ENCODE results near the gene EXOC3. TPM values are rescaled to one million over a fixed set of nuclear protein-coding genes. Genes with fewer than 3 reads are reported as not detected.

The EXOC3 gene
- polyA plus RNA-seq, 1 experiment: 27.3 TPM

DNA sequence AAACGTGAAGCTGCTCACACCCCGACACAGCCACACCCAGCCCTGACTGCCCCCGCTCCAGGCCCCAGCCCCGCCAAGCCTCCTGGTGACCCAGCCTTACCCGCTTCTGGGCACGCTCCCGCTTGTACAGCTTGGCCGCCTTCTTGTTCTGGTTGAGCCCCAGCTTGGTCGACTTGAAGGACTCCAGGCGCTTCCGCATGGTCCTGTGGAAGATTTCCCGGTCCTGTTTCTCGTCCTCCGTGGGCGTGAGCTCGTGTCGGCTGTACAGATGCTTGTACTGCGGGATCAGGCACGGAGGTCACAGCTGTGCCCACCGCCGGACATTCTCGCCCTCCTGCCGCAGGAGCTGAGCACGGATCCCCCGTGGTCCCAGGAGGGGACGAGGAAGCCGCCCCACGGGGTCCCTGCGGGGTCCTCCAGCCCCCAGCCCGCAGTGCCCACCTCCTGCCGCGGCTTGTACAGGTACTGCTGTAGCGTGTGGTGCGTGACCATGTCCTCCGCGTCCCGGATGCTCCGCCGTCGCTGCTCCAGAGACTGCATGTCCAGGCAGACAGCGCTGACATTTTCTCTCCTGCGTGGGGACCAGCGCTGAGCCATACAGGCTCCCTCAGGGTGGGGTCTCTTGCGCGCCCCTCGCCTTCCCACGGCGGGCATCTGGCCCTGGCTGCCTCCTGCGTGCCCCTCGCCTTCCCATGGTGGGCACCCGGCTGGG lies 33.3 kb downstream of the EXOC3 start:
- Histone ChIP-seq H3K27ac (ENCODE audit: low read depth, low read length) (no peak overlapping the region), H3K9me3 (ENCODE audit: control insufficient read depth, insufficient read depth, low read length) (no peaks in the 10 kb centered on the region; the same call in 1 of the 2 replicates), H3K4me3 (ENCODE audit: low read depth, low read length) (no peak overlapping the region), H3K27me3 (ENCODE audit: control insufficient read depth, insufficient read depth, low read length) (peaks cover 3% of the 10 kb centered on the region)
- ChIA-PET POLR2A (no interaction called here), CTCF (interaction anchor here (0.6 kb wide), 1 partner anchor 516 kb away, joined by 3 read pairs; no protein-coding TSS in a partner anchor)
- TF ChIP-seq, protein P1, sequence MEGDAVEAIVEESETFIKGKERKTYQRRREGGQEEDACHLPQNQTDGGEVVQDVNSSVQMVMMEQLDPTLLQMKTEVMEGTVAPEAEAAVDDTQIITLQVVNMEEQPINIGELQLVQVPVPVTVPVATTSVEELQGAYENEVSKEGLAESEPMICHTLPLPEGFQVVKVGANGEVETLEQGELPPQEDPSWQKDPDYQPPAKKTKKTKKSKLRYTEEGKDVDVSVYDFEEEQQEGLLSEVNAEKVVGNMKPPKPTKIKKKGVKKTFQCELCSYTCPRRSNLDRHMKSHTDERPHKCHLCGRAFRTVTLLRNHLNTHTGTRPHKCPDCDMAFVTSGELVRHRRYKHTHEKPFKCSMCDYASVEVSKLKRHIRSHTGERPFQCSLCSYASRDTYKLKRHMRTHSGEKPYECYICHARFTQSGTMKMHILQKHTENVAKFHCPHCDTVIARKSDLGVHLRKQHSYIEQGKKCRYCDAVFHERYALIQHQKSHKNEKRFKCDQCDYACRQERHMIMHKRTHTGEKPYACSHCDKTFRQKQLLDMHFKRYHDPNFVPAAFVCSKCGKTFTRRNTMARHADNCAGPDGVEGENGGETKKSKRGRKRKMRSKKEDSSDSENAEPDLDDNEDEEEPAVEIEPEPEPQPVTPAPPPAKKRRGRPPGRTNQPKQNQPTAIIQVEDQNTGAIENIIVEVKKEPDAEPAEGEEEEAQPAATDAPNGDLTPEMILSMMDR (IDR thresholded peaks at IDR 0.05; ENCODE audit: low read depth, low read length): no peak
- no peak for DNase-seq (ENCODE audit: low read depth, low spot score)

DNA sequence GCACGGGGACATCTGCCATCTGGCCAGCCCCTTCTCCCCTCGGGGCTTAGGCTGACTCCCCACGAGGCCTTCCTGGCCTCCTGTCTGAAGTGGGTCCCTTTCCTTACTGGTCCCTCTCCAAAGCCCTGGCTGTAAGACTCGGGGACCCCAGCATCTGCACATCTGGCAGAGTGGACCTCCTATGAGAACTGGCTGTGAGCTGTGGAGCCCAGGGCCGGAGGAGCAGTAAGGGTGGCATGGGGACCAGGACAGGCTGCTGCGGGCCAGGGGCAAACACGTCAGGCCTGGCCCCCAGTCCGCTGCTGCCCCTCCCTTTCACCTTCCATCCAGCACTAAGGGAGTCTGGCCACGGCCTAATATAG lies 33.8 kb downstream of the EXOC3 start:
- H3K27me3 ChIP-seq (ENCODE audit: control insufficient read depth, insufficient read depth, low read length): peaks cover 3% of the 10 kb centered on the region
- TF ChIP-seq, protein P1 (IDR thresholded peaks at IDR 0.05; ENCODE audit: low read depth, low read length): no peak
- no peak for DNase-seq (ENCODE audit: low read depth, low spot score)
- no peaks in the 10 kb centered on the region; the same call in 1 of the 2 replicates for H3K9me3 ChIP-seq (ENCODE audit: control insufficient read depth, insufficient read depth, low read length)
- H3K4me3 ChIP-seq (ENCODE audit: low read depth, low read length): no peak overlapping the region
- H3K27ac ChIP-seq (ENCODE audit: low read depth, low read length): no peak overlapping the region
- ChIA-PET CTCF (interaction anchor here (0.6 kb wide), 1 partner anchor 516 kb away, joined by 3 read pairs; no protein-coding TSS in a partner anchor), POLR2A (no interaction called here)

DNA sequence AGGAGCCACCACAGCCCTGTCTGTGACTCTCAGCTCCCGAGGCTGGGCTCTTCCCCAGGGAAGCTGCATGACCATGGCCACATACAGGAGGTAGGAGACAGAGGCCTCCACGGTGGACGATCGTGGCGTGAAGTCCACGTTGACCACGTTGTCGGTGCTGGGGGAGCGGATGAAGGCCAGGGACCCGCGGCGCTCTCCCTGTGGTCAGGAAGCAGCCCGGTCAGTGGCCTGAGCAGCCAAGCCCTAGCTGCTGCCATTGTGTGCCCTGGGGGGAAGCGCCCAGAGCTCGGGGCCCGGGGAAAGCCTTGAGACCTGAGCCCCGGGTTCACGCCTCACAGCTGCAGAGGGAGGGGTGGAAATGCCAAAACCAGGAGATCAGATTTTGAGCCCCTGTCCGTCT lies 34.3 kb downstream of the EXOC3 start:
- TF ChIP-seq, protein P1 (IDR thresholded peaks at IDR 0.05; ENCODE audit: low read depth, low read length): no peak
- Histone ChIP-seq H3K9me3 (ENCODE audit: control insufficient read depth, insufficient read depth, low read length) (no peaks in the 10 kb centered on the region; the same call in 1 of the 2 replicates), H3K27me3 (ENCODE audit: control insufficient read depth, insufficient read depth, low read length) (peaks cover 3% of the 10 kb centered on the region), H3K4me3 (ENCODE audit: low read depth, low read length) (no peak overlapping the region), H3K27ac (ENCODE audit: low read depth, low read length) (no peak overlapping the region)
- POLR2A ChIA-PET: no interaction called here
- CTCF ChIA-PET: no interaction called here
- no peak for DNase-seq (ENCODE audit: low read depth, low spot score)

DNA sequence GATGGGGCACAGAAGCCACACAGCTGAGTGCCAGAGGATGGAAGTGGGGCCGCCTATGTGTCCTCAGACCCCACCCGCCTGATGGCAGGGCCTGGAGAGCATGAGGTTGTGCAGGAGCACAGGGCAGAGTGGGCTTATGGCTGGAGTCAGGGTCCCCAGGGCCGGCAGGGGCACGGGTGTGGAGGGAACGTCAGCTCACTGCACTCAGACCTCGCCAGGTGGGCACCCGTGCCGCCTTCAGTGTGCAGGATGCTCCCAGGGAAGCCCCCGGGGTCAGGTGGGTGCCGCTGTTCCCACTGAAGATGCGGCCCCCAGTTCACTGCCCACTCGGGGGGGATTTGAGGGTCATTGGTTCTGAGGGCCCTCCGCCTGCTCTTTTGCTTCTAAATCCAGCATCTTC lies 34.9 kb downstream of the EXOC3 start:
- Histone ChIP-seq H3K27me3 (ENCODE audit: control insufficient read depth, insufficient read depth, low read length) (peaks cover 3% of the 10 kb centered on the region), H3K9me3 (ENCODE audit: control insufficient read depth, insufficient read depth, low read length) (no peaks in the 10 kb centered on the region; the same call in 1 of the 2 replicates), H3K27ac (ENCODE audit: low read depth, low read length) (no peak overlapping the region), H3K4me3 (ENCODE audit: low read depth, low read length) (no peak overlapping the region)
- DNase-seq (ENCODE audit: low read depth, low spot score): no peak
- POLR2A ChIA-PET: no interaction called here
- CTCF ChIA-PET: no interaction called here
- TF ChIP-seq, protein P1 (IDR thresholded peaks at IDR 0.05; ENCODE audit: low read depth, low read length): no peak

DNA sequence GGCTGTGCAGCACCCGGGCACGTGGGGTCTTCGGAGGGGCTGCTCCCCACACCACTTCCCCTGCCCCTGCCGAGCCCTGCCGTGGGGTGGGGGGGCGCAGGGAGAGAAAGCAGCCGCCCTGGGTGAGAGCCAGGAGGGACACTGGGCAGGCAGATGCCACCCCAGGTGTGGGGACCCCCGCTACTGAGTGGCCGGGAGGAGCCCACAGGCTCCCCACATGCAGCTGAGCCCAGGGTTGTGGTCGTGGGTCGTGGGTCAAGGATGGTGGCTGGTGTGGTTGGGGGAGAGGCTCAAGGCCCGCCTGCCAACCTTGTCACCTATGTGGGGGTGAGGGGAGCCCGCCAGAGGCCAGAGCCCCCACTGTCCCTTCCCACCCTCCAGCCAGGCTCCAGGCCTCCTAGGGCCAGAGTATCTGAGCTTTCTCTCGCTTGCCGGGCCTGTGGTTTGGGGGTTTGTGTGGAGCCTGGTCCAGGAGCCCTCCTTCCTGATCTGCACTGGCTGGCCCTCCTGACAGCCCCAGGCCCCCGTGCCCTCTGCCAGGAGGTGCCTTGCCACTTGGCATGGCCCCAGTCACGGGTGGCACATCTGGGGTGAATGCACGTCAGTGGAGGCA lies 35.5 kb downstream of the EXOC3 start:
- Histone ChIP-seq H3K27me3 (ENCODE audit: control insufficient read depth, insufficient read depth, low read length) (peaks cover 3% of the 10 kb centered on the region), H3K4me3 (ENCODE audit: low read depth, low read length) (no peak overlapping the region), H3K9me3 (ENCODE audit: control insufficient read depth, insufficient read depth, low read length) (peaks cover under 1% of the 10 kb centered on the region; the same call in 1 of the 2 replicates), H3K27ac (ENCODE audit: low read depth, low read length) (no peak overlapping the region)
- no peak for DNase-seq (ENCODE audit: low read depth, low spot score)
- TF ChIP-seq, protein P1 (IDR thresholded peaks at IDR 0.05; ENCODE audit: low read depth, low read length): no peak
- POLR2A ChIA-PET: interaction anchor here (1.0 kb wide), 1 partner anchor 15 kb away, joined by 4 read pairs; no protein-coding TSS in a partner anchor
- CTCF ChIA-PET: no interaction called here
